ENCODE results near the gene MRPL49. TPM values are rescaled to one million over a fixed set of nuclear protein-coding genes. Genes with fewer than 3 reads are reported as not detected.
"Not testable (repeated sequence)": the region's sequence is repeated elsewhere in the genome, so short reads cannot be mapped to it uniquely, and the experiment has no call there.

Gene MRPL49
- total RNA-seq, 1 donor from 2014 or later: 49.7 TPM

DNA sequence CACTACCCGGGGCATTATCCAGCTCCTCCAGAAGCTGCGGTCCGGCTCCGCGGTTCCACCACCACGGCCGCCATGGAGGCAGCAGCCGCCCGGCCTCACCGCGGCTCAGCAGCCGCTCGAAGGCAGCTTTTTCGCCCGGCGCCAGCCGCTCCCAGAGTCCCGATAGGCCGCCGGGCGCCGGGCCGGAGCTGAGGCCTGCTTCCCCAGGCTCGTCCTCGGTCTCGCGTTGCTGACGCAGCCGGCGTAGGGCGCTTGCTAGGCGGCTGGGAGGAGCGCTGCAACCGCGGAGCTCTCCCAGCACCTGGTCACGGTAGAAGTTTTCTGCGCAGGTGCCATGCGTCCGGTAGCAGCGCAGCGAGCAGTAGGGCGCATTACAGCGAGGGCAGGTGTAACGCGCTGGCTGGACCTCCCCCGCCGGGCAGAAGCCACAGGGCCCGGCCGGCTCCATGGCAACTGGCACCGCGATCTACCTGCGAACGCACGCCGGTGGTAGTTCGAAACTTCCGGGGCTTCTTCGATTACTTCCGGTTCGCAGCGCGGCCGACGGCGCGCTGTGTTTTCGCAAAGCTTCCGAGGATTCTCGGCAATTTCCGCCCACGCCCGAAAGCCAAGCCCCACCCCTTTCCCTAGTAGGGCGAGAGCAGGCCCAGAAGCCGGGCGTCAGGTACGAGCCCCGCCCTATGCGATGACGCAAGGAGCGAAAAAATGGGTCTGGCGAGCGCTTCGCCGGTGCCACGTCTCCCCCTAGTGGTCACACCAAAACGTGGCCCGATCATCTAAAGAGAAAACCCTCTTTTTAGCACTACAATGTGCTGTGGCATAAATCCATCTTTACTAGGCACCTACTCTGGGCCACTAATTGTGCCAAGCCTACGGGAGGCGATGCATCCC, 4.7 kb upstream of the MRPL49 start, which contains the start of gene ZNHIT2:
Gene ZNHIT2 (minus strand): TSS at position 496 of the 891 bp plus-strand sequence. CDS start 48 bp downstream, at position 448.
- DNase-seq (ENCODE audit: extremely low read depth, low read depth, low spot score): peak; percentile 89

GRCh38 chr11:65118097-65118837, 3.9 kb upstream of the MRPL49 start:
- no peak for DNase-seq (ENCODE audit: extremely low read depth, low read depth, low spot score)

DNA sequence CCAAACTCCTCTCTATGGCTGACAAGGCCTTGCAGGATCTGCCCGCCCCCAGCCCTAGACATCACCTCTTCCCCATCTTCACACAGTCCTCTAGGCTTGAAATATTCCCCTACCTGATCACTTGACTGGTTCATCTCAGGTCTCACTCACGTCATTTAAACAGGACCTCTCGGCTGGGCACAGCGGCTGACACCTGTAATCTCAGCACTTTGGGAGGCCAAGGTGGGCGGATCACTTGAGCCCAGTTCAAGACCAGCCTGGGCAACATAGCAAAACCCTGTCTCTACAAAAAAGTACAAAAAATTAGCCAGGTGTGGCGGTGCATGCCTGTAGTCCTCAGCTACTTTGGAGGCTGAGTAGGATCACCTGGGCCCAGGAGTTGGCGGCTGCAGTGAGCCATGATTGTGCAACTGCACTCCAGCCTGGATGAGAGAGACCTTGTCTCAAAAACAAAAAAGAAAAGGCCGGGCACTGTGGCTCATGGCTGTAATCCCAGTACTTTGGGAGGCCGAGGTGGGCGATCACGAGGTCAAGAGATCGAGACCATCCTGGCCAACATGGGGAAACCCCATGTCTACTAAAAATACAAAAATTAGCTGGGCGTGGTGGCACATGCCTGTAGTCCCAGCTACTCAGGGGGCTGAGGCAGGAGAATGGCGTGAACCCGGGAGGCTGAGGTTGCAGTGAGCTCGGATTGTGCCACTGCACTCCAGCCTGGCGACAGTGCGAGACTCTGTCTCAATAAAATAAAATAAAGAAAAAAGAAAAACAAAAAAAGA, 3.0 kb upstream of the MRPL49 start:
- not testable (repeated sequence) for DNase-seq (ENCODE audit: extremely low read depth, low read depth, low spot score)

GRCh38 chr11:65119670-65119995, 2.5 kb upstream of the MRPL49 start:
- no peak for DNase-seq (ENCODE audit: extremely low read depth, low read depth, low spot score)

DNA sequence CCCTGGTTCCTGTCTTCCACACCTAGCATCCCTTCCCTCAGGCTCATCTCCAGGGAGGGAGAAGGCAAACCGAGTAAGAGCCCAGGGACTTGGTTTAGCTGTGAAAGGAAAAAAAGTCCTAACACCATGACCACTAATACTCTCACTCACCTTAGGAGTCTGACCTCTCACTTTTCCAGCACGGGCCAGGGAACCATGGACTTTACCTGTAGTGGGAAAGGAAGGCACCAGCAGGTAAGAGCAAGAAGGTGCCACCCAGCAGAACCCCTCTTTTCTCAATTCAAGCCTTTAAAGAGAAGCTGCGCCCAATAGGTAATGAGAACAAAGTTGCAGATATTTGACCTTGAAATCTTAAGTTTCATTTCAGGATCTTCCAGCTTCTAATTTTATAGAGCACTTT, 1.3 kb upstream of the MRPL49 start:
- DNase-seq (ENCODE audit: extremely low read depth, low read depth, low spot score): no peak

DNA sequence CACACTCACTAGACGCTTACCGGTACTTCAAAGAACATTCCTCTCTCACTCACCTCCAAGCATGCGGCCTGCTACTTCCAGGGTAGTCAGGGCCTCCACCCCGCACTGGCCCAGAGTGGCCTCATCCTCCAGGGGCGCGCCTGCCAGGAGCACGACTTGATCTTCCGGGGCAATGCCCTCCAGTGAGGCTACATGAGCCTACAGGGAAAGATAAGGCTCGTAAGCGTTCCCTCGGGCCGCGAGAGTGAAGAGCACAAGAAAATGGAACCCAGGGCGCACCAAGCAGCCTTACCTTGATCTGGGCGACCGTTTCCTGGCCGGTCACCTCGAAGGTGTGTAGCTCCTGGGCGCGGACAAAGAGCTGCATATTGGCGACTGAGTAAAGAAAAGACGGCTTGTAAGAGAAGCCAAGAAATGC, 665 bp upstream of the MRPL49 start:
- DNase-seq (ENCODE audit: extremely low read depth, low read depth, low spot score): no peak

DNA sequence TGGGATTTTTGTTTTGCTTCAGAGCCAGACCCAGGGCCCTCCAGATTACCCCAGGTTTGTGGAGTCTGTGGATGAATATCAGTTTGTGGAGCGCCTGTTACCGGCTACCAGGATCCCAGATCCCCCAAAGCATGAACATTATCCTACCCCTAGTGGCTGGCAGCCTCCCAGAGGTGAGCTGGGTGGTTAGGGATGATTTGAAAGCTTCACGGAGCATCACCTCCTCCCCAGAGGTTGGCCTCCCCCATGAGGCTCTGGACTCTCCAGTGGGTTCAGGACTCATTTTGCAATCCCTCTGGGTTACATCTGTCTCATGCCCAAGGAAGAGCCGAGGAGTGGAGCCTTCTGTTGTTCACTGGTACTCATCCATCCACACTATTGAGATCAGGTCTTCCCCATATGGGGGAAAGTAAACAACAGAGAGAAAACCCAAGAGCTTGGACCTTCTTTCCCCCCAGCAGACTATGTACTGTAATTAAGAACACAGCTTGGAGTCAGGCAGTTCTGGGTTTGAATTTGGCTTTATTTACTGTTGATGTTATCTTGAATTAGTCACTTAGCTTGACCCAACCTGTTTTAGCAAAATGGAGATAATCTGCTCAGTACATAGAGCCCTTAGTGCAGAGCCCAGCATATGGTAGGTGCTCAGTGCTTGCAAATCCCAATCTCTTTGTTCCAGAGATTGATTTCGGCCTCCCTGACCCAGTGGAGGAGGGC, 2.5 kb downstream of the MRPL49 start:
- DNase-seq (ENCODE audit: extremely low read depth, low read depth, low spot score): no peak

- DNase-seq (ENCODE audit: extremely low read depth, low read depth, low spot score): no peak
Observed at GRCh38 chr11:65125197-65126056, 3.3 kb downstream of the MRPL49 start.

DNA sequence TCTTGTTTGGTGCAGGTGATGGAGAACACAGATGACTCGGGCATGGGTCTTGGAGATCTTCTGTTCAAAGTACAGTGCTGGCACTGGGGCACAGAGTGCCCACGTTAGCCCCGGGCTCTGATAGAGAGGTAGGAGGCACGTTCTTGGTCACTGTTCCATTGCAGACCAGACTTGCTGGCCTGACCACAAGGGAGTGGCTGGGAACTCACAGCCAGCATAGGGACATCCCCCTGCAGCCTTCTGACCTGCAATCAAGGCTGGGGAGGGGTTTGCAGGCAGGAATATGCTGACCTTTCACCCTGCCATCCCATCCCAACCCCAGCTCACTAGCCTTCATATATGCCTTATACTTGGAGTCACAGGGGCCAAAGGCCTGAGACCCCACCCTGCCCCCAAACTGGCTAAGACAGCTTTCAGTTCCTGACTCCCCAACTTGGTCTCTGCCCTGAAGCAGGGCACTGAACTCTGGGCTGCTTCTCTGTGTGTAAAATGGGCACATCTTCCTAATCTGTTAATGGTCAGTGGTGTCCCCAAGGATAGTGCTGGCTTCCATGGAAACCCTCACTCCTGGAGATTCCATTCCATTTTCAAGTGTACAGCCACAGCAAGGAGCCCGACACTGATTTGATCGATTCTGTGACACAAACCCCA, 4.6 kb downstream of the MRPL49 start:
- no peak for DNase-seq (ENCODE audit: extremely low read depth, low read depth, low spot score)

DNA sequence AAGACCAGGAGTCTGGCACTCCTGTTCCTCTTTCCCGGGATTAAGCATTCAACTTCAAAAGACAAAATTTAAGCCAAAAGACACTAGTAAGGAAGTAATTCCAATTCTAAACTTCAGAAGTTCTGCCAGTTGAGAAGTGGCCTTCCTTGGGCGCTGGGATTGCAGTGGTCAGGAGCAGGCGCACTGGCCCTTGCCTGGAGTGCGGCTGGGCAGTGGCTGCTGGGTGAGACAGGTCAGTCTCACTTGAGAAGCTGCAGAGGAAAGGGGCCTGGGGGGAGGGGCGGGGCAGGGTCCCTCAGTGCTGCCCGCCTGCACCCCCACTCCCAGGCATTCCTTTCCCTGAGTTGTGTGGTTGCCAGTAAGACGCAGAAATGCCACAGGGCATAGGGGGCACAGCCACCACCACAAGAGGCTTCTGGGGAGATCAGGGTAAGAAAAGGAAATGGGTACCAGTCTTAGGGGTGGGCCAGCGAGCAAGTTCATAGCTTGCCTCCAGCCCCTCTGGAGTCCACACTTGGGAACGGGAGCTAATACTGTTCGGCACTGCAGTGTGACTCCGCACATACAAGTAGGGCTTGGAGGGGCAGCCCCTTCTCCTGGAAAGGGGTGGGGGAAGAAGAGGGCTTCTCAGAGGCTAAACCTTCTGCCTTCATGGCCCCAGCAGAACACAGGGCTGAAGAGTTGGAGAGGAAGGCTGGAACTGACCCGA, 5.5 kb downstream of the MRPL49 start:
- DNase-seq (ENCODE audit: extremely low read depth, low read depth, low spot score): no peak

- no peak for DNase-seq (ENCODE audit: extremely low read depth, low read depth, low spot score)
Observed at GRCh38 chr11:65128182-65129145, 6.3 kb downstream of the MRPL49 start.

GRCh38 chr11:65129649-65130441, 7.7 kb downstream of the MRPL49 start:
- DNase-seq (ENCODE audit: extremely low read depth, low read depth, low spot score): no peak

DNA sequence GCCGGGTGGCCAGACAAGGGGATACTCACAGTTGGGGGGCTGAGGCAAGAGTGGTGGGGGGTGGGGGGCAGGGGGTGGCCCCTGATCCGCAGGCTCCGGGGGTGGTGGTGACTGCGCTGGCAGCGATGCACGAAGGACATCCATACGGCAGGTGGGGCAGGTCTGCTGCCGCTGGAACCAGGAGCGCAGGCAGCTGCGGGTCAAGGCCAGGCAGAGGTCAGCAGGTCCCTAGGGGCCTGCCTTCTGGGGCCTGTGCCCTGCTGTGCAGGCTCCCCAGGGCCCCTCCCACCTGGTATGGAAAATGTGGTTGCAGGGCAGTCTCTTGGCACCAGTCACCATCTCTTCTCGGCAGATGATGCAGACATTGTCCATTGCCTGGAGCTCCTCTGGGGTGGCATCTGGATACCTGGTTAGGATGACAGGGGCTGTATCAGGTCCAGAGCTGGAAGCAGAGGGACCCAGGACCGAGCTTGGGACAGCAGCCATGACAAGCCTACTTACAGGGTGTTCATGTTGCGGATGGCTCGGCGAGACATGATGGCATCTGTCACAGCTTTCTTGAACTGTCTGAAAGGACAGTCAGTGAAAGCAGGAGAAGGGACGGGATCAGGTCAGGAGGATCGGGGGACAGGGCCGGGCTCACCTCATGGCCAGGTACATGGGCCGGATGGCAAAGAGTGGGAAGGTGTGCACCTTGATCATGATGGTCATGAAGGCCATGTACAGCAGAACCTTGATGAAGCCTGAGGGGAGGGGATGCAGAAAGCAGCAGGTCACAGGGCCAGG, 8.7 kb downstream of the MRPL49 start:
- DNase-seq (ENCODE audit: extremely low read depth, low read depth, low spot score): no peak

DNA sequence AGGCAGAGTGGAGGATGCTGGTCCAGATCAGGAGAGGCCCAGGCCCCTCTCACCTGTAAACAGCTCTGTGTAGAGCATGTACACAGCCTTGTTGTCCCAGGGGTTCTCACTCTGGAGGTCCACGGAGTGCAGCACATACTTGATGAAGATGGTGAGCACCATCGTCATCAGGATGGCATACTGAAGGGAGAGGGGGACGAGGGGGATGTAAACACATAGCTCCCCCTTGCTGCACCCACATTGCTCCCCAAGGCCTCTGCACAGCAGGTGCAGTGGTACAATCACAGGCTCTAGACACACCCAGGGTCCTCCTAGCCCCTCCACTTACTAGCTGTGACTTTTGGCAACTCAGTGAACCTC, 9.3 kb downstream of the MRPL49 start:
- DNase-seq (ENCODE audit: extremely low read depth, low read depth, low spot score): no peak

DNA sequence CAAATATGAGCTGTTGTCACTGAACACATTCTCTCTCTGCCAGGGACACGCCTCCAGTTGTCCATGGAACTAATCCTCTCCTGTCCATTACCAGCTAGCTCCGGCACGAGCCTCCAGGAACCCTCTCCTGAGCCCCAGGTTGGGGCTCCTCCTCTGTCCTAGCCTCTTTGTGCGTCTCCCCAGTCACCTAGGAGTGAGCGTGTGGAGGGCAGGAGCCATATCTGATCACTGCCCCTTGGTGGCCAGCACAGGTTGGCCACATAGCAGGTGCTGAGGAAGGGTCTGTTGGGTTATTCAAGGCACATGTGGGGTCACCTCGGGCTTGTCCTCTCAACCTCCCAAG, 9.7 kb downstream of the MRPL49 start:
- DNase-seq (ENCODE audit: extremely low read depth, low read depth, low spot score): no peak
